Hepatocyte (in vitro differentiated cells): ENCODE measurements around the gene HOXC12. TPM values are rescaled to one million over a fixed set of nuclear protein-coding genes. Genes with fewer than 3 reads are reported as not detected.
A peak's percentile ranks its signal among the peaks of the same experiment; 100 is the strongest.

ENCODE experiments used
- DNase-seq: peaks from one replicate; pipeline ENCODE4 v3.0.0-alpha.2; 2016; ENCODE audit warnings: low spot score
- H2AFZ ChIP-seq: fragments of 200-600 bp; sonication (generic); 2 replicates; pipeline ENCODE4 v1.6.0; 2016; ENCODE audit warnings: antibody characterized with exemption, mild to moderate bottlenecking
- H3K27ac ChIP-seq: fragments of 200-600 bp; sonication (generic); 2 replicates; pipeline ENCODE4 v1.5.1; 2016; ENCODE audit warnings: mild to moderate bottlenecking
- H3K27me3 ChIP-seq: fragments of 200-600 bp; sonication (generic); 2 replicates; pipeline ENCODE4 v1.6.1; 2016
- H3K36me3 ChIP-seq: fragments of 200-600 bp; sonication (generic); replicated peaks from 2 replicates; pipeline ENCODE4 v1.5.1; 2016; ENCODE audit warnings: low read depth; ENCODE audit not compliant: insufficient read depth
- H3K4me1 ChIP-seq: fragments of 200-600 bp; sonication (generic); 2 replicates; pipeline ENCODE4 v1.5.1; 2016; ENCODE audit warnings: mild to moderate bottlenecking, moderate library complexity; ENCODE audit not compliant: insufficient read depth
- H3K4me2 ChIP-seq: fragments of 200-600 bp; sonication (generic); 2 replicates; pipeline ENCODE4 v1.6.0; 2016
- H3K4me3 ChIP-seq: fragments of 200-600 bp; sonication (generic); 2 replicates; pipeline ENCODE4 v1.5.1; 2016; ENCODE audit warnings: mild to moderate bottlenecking
- H3K79me2 ChIP-seq: fragments of 200-600 bp; sonication (generic); 2 replicates; pipeline ENCODE4 v1.6.0; 2017; ENCODE audit warnings: mild to moderate bottlenecking
- H3K9me2 ChIP-seq: fragments of 200-600 bp; sonication (generic); replicated peaks from 2 replicates; pipeline ENCODE4 v1.6.0; 2017; ENCODE audit warnings: mild to moderate bottlenecking; ENCODE audit not compliant: insufficient read depth
- H3K9me3 ChIP-seq: fragments of 200-600 bp; sonication (generic); 2 replicates; pipeline ENCODE4 v1.5.1; 2016; ENCODE audit warnings: low read depth, mild to moderate bottlenecking
- H4K20me1 ChIP-seq: fragments of 200-600 bp; sonication (generic); 2 replicates; pipeline ENCODE4 v1.6.0; 2016; ENCODE audit warnings: mild to moderate bottlenecking; ENCODE audit not compliant: insufficient read depth, poor library complexity, severe bottlenecking
- EZH2 ChIP-seq: fragments of 200-600 bp; sonication (generic); IDR thresholded peaks from 2 replicates; pipeline ENCODE4 v1.6.1; 2016; ENCODE audit warnings: antibody characterized with exemption, mild to moderate bottlenecking, borderline replicate concordance
- EZH2phosphoT487 ChIP-seq: fragments of 200-600 bp; sonication (generic); IDR thresholded peaks from one replicate; pipeline ENCODE4 v1.6.1; 2018; ENCODE audit warnings: antibody characterized with exemption, mild to moderate bottlenecking, low read depth, moderate library complexity; ENCODE audit not compliant: unreplicated experiment, severe bottlenecking
- WGBS: methylation state at CpG from one replicate; pipeline ENCODE4 v1.1.6; 2016; ENCODE audit warnings: low lambda C conversion rate; ENCODE audit errors: missing lambda C conversion rate; 5-methylcytosine and 5-hydroxymethylcytosine counted together
- polyA plus RNA-seq: library from polyadenylated mRNA; unstranded; fragments of >200 nt; fragmentation: Nextera tagmentation; extraction: Ambion mirVana; gene quantifications from 2 replicates; pipeline ENCODE4 v1.2.1, GENCODE V29; 2016
- total RNA-seq: library from RNA; depleted of rRNA; stranded (reverse); fragments of >200 nt; gene quantifications from 2 replicates; pipeline ENCODE4 v1.2.3, GENCODE V29; 2014
- TF ChIP-seq, protein P1 (sequence below): fragments of 200-600 bp; sonication (generic); IDR thresholded peaks from 2 replicates; pipeline ENCODE4 v1.5.1; 2016; ENCODE audit warnings: antibody characterized with exemption, mild to moderate bottlenecking; ENCODE audit not compliant: poor library complexity

HOXC12 gene
- total and polyA plus RNA-seq, 2 experiments from 2014 or later, result not detected

GRCh38 chr12:53937596-53938325, 16.9 kb upstream of the HOXC12 start:
- Histone ChIP-seq H2AFZ (no peak overlapping the region), H3K4me2 (peak overlapping the region; percentile 72), H3K79me2 (no peaks in the 10 kb centered on the region), H3K27me3 (peaks cover 99% of the 10 kb centered on the region), H3K27ac (no peak overlapping the region), H3K4me3 (no peak overlapping the region), H3K36me3 (no peaks in the 10 kb centered on the region), H3K9me2 (no peaks in the 10 kb centered on the region), H4K20me1 (no peaks in the 10 kb centered on the region), H3K9me3 (no peaks in the 10 kb centered on the region), H3K4me1 (no peaks in the 10 kb centered on the region)
- no peak for DNase-seq
- WGBS, result 36% methylated on average over 23 of the region's 23 CpGs
- TF ChIP-seq EZH2phosphoT487 (peak; percentile 33), EZH2 (peak; percentile 51)
- TF ChIP-seq, protein P1, sequence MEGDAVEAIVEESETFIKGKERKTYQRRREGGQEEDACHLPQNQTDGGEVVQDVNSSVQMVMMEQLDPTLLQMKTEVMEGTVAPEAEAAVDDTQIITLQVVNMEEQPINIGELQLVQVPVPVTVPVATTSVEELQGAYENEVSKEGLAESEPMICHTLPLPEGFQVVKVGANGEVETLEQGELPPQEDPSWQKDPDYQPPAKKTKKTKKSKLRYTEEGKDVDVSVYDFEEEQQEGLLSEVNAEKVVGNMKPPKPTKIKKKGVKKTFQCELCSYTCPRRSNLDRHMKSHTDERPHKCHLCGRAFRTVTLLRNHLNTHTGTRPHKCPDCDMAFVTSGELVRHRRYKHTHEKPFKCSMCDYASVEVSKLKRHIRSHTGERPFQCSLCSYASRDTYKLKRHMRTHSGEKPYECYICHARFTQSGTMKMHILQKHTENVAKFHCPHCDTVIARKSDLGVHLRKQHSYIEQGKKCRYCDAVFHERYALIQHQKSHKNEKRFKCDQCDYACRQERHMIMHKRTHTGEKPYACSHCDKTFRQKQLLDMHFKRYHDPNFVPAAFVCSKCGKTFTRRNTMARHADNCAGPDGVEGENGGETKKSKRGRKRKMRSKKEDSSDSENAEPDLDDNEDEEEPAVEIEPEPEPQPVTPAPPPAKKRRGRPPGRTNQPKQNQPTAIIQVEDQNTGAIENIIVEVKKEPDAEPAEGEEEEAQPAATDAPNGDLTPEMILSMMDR, result no peak

DNA sequence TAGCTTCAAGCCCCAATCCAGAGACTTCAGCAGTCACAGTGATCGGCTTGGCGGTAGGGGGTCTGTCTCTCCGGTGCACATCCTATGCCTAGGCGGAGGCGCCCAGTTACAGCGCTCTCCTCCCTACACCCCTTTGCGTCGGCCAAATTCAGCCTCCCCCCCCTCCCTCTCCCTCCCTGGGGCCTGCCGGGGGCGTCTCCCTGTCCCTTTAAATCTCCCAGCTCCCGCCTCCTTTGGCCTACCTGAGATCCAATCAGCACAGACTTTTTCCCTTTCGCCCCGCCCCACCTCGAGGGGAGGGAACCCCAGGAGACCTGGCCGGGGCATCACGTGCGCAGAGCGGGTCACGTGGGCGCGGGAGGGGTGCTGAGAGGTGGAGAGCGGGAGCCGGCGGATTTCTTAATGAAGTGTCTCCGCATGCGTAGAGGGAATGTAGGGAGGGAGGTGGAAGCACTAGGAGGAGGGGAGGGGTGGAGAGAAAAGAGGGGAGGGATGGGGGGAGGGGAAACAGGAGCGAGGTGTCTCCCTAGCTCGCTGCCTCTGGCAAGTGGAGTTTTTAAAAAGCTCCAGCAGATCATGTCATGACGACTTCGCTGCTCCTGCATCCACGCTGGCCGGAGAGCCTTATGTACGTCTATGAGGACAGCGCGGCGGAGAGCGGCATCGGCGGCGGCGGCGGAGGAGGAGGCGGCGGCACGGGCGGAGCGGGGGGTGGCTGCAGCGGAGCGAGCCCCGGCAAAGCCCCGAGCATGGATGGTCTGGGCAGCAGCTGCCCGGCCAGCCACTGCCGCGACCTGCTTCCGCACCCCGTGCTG, 16.2 kb upstream of the HOXC12 start, which contains the start of gene HOXC13:
Gene HOXC13 (plus strand): TSS at position 506 of the 815 bp plus-strand sequence. CDS start 76 bp downstream, at position 582.
- H3K9me2 ChIP-seq, result no peaks in the 10 kb centered on the region
- H2AFZ ChIP-seq, result no peak within 1 kb of the TSS
- peak; percentile 88 for DNase-seq
- H3K4me3 ChIP-seq, result no peak within 1 kb of the TSS
- H4K20me1 ChIP-seq, result no peaks in the 10 kb centered on the region
- H3K36me3 ChIP-seq, result no peaks in the 10 kb centered on the region
- no peaks in the 10 kb centered on the region for H3K9me3 ChIP-seq
- peaks cover 99% of the 10 kb centered on the region for H3K27me3 ChIP-seq
- peak within 1 kb of the TSS; percentile 72 for H3K4me2 ChIP-seq
- no peak within 1 kb of the TSS for H3K27ac ChIP-seq
- H3K4me1 ChIP-seq, result no peaks in the 10 kb centered on the region
- TF ChIP-seq, protein P1, result no peak
- peak; percentile 36 for TF ChIP-seq EZH2phosphoT487
- peak; percentile 26 for TF ChIP-seq EZH2
- WGBS, result 6% methylated on average over 26 of the region's 56 CpGs
- no peaks in the 10 kb centered on the region for H3K79me2 ChIP-seq

DNA sequence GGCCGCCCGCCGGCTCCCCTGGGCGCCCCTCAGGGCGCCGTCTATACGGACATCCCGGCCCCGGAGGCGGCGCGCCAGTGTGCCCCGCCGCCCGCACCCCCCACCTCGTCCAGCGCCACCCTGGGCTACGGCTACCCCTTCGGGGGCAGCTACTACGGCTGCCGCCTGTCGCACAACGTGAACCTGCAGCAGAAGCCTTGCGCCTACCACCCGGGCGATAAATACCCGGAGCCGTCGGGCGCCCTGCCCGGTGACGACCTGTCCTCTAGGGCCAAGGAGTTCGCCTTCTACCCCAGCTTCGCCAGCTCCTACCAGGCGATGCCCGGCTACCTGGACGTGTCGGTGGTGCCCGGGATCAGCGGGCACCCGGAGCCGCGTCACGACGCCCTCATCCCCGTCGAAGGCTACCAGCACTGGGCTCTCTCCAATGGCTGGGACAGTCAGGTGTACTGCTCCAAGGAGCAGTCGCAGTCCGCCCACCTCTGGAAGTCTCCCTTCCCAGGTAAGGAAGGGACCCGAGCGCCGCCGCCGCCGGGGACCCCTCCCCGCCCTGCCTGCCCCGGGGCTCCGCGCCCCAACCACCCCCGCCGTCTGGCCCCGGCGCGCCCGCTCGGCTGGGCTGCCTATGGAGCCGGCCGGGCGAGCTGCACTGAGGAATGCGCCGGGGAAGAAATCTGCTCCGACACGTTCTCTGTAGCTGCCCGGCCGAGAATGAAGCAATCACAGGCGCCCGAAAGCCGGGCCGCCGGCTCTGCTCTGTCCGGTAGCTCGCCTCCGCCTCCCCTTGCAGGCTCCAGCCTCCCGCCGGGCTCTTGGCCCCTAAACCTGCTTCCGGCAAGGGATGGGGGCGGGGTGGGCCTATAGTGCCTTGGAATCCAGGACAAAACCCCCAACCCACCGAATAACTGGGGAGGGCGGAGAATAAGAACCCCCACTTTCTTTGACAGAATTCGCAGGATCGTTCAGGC, 15.3 kb upstream of the HOXC12 start:
- Histone ChIP-seq H3K4me3 (no peak overlapping the region), H3K9me2 (no peaks in the 10 kb centered on the region)

More for the DNA sequence above, 15.3 kb upstream of the HOXC12 start:
- Histone ChIP-seq H3K27me3 (peaks cover 99% of the 10 kb centered on the region), H3K27ac (no peak overlapping the region), H3K4me2 (peak overlapping the region; percentile 72), H4K20me1 (no peaks in the 10 kb centered on the region), H3K9me3 (no peaks in the 10 kb centered on the region), H3K79me2 (no peaks in the 10 kb centered on the region), H3K36me3 (no peaks in the 10 kb centered on the region), H3K4me1 (no peaks in the 10 kb centered on the region), H2AFZ (no peak overlapping the region)
- TF ChIP-seq, protein P1, result no peak
- peak; percentile 80 for TF ChIP-seq EZH2phosphoT487
- TF ChIP-seq EZH2, result peak; percentile 88
- WGBS, result 12% methylated on average over 49 of the region's 91 CpGs
- DNase-seq, result peak; percentile 78
